ENCODE measurements around the gene IL1RAP.

The IL1RAP gene

GRCh38 chr3:190615060-190615384, 101.1 kb downstream of the IL1RAP start:
- DNase-seq (ENCODE audit: low spot score): no peak

GRCh38 chr3:190615607-190616006, 101.7 kb downstream of the IL1RAP start:
- no peak for DNase-seq (ENCODE audit: low spot score)

GRCh38 chr3:190616637-190617036, 102.8 kb downstream of the IL1RAP start:
- DNase-seq (ENCODE audit: low spot score): no peak

- no peak for DNase-seq (ENCODE audit: low spot score)
These were observed 103.3 kb downstream of the IL1RAP start for GRCh38 chr3:190617185-190617584.

DNA sequence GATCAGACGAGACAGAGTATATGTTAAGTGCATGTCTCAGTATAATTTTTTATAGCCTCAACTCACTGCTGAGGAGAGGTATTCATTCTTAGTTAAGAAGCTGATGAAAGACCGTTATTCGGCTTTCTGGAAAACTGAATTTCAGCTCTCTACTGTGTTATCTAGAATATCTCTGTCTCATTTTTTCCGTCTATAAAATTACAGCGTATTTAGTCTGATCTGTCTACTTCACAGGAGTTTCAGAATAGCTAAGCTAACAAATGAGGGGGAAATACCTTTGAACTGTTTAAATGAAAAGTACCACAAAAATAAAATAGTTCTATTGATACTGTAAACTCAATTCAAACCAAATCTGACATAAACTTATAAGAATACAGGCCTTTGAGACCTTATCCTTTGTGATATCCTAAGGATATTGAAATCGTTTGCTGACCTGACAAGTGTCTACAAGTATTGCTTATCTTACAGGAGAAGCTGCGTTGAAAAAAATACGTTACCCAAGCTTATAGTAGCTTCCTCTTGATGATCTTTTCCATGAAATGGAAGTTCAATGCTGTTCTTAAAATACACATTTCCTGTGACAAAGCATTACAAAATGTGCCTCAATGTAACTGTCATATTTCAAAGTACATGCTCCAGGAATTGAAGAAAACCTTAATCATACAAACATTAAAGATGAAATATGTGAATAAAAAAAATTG, 104.6 kb downstream of the IL1RAP start:
- no peak for DNase-seq (ENCODE audit: low spot score)

GRCh38 chr3:190619353-190619752, 105.5 kb downstream of the IL1RAP start:
- no peak for DNase-seq (ENCODE audit: low spot score)

GRCh38 chr3:190619761-190620160, 105.9 kb downstream of the IL1RAP start:
- DNase-seq (ENCODE audit: low spot score): no peak

- DNase-seq (ENCODE audit: low spot score): no peak
These were observed 107.2 kb downstream of the IL1RAP start for GRCh38 chr3:190620886-190621608.

GRCh38 chr3:190621927-190622326, 108.0 kb downstream of the IL1RAP start:
- peak; percentile 6 for DNase-seq (ENCODE audit: low spot score)

- DNase-seq (ENCODE audit: low spot score): no peak
These were observed 110.4 kb downstream of the IL1RAP start for GRCh38 chr3:190624282-190624681.

GRCh38 chr3:190626951-190627620, 113.2 kb downstream of the IL1RAP start:
- no peak for DNase-seq (ENCODE audit: low spot score)

DNA sequence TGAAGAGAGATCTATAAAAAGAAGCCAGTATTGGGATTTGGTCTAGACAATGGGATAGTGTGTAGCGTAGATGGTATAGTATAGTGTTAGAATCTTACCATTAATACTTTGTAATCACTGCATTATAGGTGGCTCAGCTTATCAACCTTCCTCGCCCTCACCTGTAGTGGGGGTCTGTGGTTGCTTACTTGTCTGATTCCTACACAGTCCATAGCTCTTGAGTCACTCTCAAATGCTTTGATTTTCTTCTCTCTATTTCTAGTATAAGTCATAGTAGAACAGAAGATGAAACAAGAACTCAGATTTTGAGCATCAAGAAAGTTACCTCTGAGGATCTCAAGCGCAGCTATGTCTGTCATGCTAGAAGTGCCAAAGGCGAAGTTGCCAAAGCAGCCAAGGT, 115.2 kb downstream of the IL1RAP start:
- DNase-seq (ENCODE audit: low spot score): no peak

- DNase-seq (ENCODE audit: low spot score): no peak
These were observed 117.4 kb downstream of the IL1RAP start for GRCh38 chr3:190631295-190631694.

GRCh38 chr3:190641564-190641963, 127.7 kb downstream of the IL1RAP start:
- no peak for DNase-seq (ENCODE audit: low spot score)

DNA sequence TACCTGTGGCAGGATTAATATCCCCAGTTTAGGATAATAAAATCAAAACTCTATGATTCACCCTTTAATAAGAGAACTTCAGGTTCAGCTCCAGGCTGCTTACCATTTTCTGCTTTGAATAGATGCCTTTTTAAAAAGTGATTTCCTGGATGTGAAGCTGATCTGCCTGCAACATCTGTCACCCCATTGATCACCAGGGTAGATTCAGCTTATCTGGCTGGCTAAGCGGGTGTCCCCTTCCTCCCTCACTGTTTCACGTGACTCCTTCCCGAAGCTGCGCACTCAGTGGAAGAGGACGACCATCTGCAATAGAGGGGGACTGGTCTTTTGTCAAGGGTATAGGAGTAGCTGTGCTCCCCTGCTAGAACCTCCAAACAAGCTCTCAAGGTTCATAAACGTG, 128.1 kb downstream of the IL1RAP start:
- no peak for DNase-seq (ENCODE audit: low spot score)

DNA sequence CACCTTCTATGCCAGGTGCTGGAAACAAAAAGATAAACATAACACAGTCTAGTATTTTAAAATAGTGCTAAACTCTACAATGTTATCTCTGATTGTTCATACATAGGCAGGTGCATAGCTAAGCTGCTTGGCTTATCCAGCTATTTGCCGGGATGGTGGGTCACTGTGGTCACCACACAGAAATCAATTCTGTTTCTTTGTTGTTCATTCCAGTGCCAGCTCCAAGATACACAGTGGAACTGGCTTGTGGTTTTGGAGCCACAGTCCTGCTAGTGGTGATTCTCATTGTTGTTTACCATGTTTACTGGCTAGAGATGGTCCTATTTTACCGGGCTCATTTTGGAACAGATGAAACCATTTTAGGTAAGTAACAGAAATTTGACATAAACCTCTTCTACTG, 130.2 kb downstream of the IL1RAP start:
- DNase-seq (ENCODE audit: low spot score): no peak

DNA sequence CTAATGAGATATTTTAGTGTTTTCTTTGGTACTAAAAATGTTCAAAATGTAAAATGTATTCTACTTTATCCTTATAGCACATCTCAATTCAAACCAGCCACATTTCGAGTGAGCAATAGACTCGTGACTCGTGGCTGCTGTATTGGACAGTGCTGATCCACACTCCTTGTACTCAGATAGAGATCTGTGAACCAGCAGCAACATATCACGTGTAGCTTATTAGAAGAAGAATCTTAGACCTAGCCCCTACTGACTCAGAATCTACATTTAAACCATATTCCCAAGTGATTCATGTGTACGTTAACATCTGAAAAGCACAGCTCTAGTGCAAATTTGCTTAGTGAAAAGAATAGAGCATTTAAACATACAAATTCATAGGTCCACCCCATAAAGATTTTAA, 130.9 kb downstream of the IL1RAP start:
- peak; percentile 7 for DNase-seq (ENCODE audit: low spot score)

GRCh38 chr3:190645932-190646460, 132.1 kb downstream of the IL1RAP start:
- DNase-seq (ENCODE audit: low spot score): no peak

DNA sequence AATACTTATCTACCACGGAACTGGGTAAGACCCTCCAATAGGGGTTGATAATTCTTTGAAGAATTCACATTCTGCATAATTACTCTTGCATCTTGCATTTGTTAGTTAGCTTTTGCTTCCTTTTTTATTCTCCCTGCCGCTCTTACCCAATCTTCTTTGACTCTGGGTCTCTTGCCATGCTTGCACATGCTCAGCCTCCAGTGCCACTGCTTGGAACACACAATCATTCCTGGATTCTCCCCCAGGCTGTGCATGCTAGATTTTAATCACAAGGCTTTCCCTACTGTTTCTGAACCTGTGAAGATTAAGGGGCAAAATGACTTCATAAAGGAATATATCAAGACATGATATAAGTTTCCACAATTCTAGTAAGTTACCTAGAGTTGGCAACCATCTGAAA, 133.1 kb downstream of the IL1RAP start:
- DNase-seq (ENCODE audit: low spot score): no peak

DNA sequence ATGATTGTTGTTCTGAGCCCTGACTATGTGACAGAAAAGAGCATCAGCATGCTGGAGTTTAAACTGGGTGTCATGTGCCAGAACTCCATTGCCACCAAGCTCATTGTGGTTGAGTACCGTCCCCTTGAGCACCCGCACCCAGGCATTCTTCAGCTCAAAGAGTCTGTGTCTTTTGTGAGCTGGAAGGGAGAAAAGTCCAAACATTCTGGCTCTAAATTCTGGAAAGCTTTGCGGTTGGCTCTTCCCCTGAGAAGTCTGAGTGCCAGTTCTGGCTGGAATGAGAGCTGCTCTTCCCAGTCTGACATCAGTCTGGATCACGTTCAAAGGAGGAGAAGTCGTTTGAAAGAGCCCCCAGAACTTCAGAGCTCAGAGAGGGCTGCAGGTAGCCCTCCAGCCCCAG, 142.0 kb downstream of the IL1RAP start:
- no peak for DNase-seq (ENCODE audit: low spot score)

DNA sequence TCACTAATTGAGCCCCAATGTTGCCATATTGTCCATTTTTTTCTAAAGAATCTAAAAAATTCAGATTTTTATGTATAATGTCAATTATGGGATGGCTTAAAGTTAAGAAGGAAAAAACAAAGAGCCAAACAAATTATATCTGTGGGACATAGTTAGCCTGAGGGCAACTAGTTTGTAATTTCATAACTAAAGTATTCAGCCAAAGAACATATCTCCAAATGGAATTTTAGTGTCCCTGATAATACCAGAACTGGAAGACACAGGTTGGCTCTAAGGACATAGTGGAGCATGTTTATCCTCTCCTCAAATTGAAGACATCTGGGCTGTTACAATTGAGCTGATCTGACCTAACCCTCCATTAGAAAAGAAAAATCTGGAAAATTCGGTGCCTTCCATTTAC, 144.2 kb downstream of the IL1RAP start:
- no peak for DNase-seq (ENCODE audit: low spot score)

DNA sequence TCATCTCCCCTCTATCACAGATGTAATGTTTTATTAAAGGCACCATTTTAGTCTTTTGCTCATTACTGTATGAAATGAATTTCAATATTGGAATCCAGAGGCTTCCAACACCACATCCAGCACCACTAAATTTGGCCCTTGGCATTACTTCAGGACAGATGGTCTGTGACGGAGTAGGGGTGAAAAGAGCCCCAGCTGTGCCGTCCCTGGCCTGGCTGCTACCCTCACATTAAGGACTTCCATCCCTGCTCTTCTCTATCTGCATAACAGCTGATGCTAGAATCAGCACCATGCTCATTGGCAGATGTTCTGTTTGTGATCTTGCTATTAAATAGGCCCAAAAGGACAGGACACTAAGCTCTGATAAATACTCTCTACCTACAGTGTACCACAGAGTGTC, 152.9 kb downstream of the IL1RAP start:
- DNase-seq (ENCODE audit: low spot score): no peak

DNA sequence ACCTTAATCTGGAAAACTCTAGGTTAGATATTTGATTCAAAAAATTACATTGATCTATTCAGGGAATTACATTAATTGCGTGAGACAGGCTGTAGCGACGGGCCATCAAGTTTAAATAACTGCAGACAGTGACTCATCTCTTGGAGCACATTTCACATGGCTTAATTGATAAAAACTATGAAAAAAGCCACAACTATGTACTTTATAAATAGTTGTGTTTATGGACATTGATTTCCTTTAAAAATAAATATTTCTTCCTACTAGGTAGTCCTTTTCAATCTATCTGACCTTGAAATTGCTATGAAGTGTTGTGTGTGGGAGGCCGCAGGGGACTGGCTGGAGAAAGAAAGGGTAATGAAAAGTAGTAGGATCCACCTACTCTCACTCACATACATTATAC, 157.8 kb downstream of the IL1RAP start:
- peak; percentile 24 for DNase-seq (ENCODE audit: low spot score)
